Measurements from ENCODE around the gene DISP3.

Gene DISP3

DNA sequence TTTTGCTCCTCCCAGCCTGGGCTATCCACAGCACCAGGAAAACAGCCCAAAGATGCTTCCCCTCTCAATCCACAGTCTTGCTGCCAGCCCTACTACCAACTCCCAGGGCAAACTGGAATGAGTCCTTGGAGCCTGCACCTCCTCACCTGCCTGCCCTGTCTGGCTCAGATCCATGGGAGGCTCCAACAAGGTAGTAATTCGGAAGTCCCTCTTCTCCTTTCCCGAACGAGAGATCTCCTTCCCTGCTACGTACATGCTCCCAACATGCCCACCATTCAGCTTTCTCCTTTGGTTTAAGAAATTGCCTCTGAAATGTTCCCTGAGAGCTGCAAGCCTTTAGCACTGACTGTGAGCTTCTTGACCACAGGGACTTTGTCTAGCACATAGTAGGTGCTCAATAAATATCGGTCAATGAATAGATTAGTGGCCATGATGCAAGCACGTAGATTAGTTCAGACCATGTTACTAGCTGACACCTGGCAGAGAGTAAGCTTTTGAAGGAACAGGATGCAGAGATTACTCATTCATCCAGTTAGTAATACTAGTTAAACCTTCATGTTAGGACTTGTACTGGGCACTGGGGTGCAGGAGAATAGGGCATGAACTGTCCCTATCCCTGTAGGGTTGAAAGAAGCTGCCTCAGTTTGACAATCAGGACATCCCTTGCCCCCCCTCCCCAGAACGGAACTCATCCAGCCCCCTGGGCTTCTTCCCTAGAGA, 80.1 kb downstream of the DISP3 start:
- Histone ChIP-seq H3K4me2 (ENCODE audit: low read length) (no peak overlapping the region), H3F3A (ENCODE audit: insufficient read depth, low read length) (no peaks in the 10 kb centered on the region), H3K36me3 (ENCODE audit: insufficient read depth, low read length) (no peaks in the 10 kb centered on the region), H3K9me3 (ENCODE audit: low read length) (no peaks in the 10 kb centered on the region), H3K27me3 (ENCODE audit: insufficient read depth, low read length) (peaks cover 3% of the 10 kb centered on the region; the same call in 1 of the 2 replicates), H2AFZ (ENCODE audit: low read length) (no peak overlapping the region), H4K20me1 (ENCODE audit: insufficient read depth, low read length) (no peaks in the 10 kb centered on the region), H3K4me3 (ENCODE audit: low read depth, low read length, poor library complexity, severe bottlenecking) (no peak overlapping the region), H3K79me2 (ENCODE audit: insufficient read depth, low read length) (no peaks in the 10 kb centered on the region), H3K9me2 (ENCODE audit: low read depth, low read length) (no peaks in the 10 kb centered on the region), H3K9ac (ENCODE audit: low read length) (no peak overlapping the region), H3K4me1 (ENCODE audit: insufficient read depth, low read length, severe bottlenecking) (no peaks in the 10 kb centered on the region), H3K27ac (ENCODE audit: low read depth, low read length, poor library complexity, severe bottlenecking) (no peak overlapping the region)
- TF ChIP-seq, protein P1, sequence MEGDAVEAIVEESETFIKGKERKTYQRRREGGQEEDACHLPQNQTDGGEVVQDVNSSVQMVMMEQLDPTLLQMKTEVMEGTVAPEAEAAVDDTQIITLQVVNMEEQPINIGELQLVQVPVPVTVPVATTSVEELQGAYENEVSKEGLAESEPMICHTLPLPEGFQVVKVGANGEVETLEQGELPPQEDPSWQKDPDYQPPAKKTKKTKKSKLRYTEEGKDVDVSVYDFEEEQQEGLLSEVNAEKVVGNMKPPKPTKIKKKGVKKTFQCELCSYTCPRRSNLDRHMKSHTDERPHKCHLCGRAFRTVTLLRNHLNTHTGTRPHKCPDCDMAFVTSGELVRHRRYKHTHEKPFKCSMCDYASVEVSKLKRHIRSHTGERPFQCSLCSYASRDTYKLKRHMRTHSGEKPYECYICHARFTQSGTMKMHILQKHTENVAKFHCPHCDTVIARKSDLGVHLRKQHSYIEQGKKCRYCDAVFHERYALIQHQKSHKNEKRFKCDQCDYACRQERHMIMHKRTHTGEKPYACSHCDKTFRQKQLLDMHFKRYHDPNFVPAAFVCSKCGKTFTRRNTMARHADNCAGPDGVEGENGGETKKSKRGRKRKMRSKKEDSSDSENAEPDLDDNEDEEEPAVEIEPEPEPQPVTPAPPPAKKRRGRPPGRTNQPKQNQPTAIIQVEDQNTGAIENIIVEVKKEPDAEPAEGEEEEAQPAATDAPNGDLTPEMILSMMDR (IDR thresholded peaks at IDR 0.05; ENCODE audit: low read length) = no peak
- no peak for TF ChIP-seq EZH2 (IDR thresholded peaks at IDR 0.05; ENCODE audit: borderline replicate concordance, low read length)

DNA sequence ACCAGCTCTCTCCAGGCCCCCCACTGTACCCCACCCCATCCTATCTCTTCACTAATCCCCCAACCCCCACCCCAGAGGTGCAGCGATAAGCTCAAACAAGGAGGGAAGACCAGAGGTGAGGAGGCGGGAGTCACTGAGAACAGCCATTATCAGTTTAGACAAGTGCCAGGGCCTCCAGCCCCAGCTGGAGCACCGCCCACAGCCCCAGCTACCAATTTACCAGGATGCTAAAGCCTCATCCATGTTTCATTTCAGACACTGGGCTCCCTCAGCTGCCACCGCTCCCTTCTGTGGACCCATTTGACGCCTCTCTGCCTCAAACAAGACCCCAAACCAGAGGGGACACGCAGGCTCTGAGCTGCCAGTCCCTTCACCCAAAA, 80.6 kb downstream of the DISP3 start:
- no peak overlapping the region for H3K4me2 ChIP-seq (ENCODE audit: low read length)
- no peak overlapping the region for H3K27ac ChIP-seq (ENCODE audit: low read depth, low read length, poor library complexity, severe bottlenecking)
- H3K9me2 ChIP-seq (ENCODE audit: low read depth, low read length) = no peaks in the 10 kb centered on the region
- no peaks in the 10 kb centered on the region for H3K79me2 ChIP-seq (ENCODE audit: insufficient read depth, low read length)
- no peaks in the 10 kb centered on the region for H4K20me1 ChIP-seq (ENCODE audit: insufficient read depth, low read length)
- H3K36me3 ChIP-seq (ENCODE audit: insufficient read depth, low read length) = no peaks in the 10 kb centered on the region
- H3K27me3 ChIP-seq (ENCODE audit: insufficient read depth, low read length) = peaks cover 3% of the 10 kb centered on the region; the same call in 1 of the 2 replicates
- H3K4me3 ChIP-seq (ENCODE audit: low read depth, low read length, poor library complexity, severe bottlenecking) = no peak overlapping the region
- H3K9ac ChIP-seq (ENCODE audit: low read length) = no peak overlapping the region
- TF ChIP-seq EZH2 (IDR thresholded peaks at IDR 0.05; ENCODE audit: borderline replicate concordance, low read length) = no peak
- TF ChIP-seq, protein P1 (IDR thresholded peaks at IDR 0.05; ENCODE audit: low read length) = no peak
- H3F3A ChIP-seq (ENCODE audit: insufficient read depth, low read length) = no peaks in the 10 kb centered on the region
- H3K4me1 ChIP-seq (ENCODE audit: insufficient read depth, low read length, severe bottlenecking) = no peaks in the 10 kb centered on the region
- no peak overlapping the region for H2AFZ ChIP-seq (ENCODE audit: low read length)
- no peaks in the 10 kb centered on the region for H3K9me3 ChIP-seq (ENCODE audit: low read length)

DNA sequence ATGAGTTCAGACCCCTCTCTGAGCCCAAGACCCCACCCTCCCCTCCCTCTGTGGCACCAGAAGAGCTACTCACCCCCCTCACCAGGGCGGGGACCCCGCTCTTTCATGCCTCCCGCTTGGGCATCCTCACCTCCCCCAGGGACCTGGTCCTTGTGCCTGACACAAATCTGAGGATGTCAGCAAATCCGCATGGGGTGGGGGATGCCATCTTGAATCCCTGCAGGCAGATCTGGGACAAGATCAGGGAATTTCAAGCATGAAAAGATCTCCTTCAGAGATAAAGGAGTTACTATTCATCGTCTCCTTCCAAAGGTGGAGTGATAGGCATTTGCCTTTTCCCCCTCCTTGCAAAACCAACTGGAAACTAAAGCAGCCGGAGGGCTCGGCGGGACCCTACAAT, 81.1 kb downstream of the DISP3 start:
- Histone ChIP-seq H2AFZ (ENCODE audit: low read length) (no peak overlapping the region), H3K27me3 (ENCODE audit: insufficient read depth, low read length) (peaks cover 3% of the 10 kb centered on the region; the same call in 1 of the 2 replicates), H3K9me3 (ENCODE audit: low read length) (no peaks in the 10 kb centered on the region), H3K4me3 (ENCODE audit: low read depth, low read length, poor library complexity, severe bottlenecking) (no peak overlapping the region), H4K20me1 (ENCODE audit: insufficient read depth, low read length) (no peaks in the 10 kb centered on the region), H3K36me3 (ENCODE audit: insufficient read depth, low read length) (no peaks in the 10 kb centered on the region), H3K9me2 (ENCODE audit: low read depth, low read length) (no peaks in the 10 kb centered on the region), H3K4me1 (ENCODE audit: insufficient read depth, low read length, severe bottlenecking) (no peaks in the 10 kb centered on the region), H3F3A (ENCODE audit: insufficient read depth, low read length) (no peaks in the 10 kb centered on the region), H3K9ac (ENCODE audit: low read length) (no peak overlapping the region), H3K4me2 (ENCODE audit: low read length) (no peak overlapping the region), H3K27ac (ENCODE audit: low read depth, low read length, poor library complexity, severe bottlenecking) (no peak overlapping the region), H3K79me2 (ENCODE audit: insufficient read depth, low read length) (no peaks in the 10 kb centered on the region)
- TF ChIP-seq, protein P1 (IDR thresholded peaks at IDR 0.05; ENCODE audit: low read length) = no peak
- no peak for TF ChIP-seq EZH2 (IDR thresholded peaks at IDR 0.05; ENCODE audit: borderline replicate concordance, low read length)

Data from OCI-LY1 (cell line).